ENCODE data around the gene TMTC4. TPM values are rescaled to one million over a fixed set of nuclear protein-coding genes. Genes with fewer than 3 reads are reported as not detected.

The TMTC4 gene
- total RNA-seq, 6 donors from 2014 or later, result 11.4 to 17.8 (median 14.5) TPM

DNA sequence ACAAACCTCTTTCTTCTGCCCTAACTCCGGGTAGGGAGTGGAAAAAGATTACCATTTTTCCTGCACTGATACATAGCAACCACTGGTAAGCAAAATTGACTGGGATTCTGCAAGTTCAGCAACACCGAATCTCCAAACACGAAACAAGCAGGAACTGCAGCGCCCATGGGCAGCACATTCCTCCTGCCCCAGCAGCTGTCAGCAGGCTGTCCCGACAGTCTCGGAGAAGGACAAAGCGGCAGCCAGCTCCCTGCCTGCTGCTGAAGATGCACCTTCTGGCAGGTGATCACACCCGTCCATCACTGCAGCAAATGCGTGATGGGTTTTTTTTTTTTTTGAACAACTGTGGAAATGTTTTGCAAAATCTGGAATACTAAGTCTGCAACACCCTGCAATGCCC lies 6.7 kb downstream of the TMTC4 start:
- no peaks in the 10 kb centered on the region for H3K27me3 ChIP-seq
- peak in 1 of 2 donors; percentile 32 for DNase-seq
- no peak overlapping the region for H3K4me3 ChIP-seq
- H3K36me3 ChIP-seq, result peaks cover 0 to 55% (median 16%) of the 10 kb centered on the region in 4 donors
- no peak for TF ChIP-seq POLR2AphosphoS5 (IDR thresholded peaks at IDR 0.05)
- TF ChIP-seq EP300 (IDR thresholded peaks at IDR 0.05), result no peak
- TF ChIP-seq CTCF (IDR thresholded peaks at IDR 0.05), result no peak
- TF ChIP-seq POLR2A (IDR thresholded peaks at IDR 0.05), result no peak
- H3K4me1 ChIP-seq, result peaks cover 0 to 3% (median under 1%) of the 10 kb centered on the region in 4 donors
- 93 to 100% methylated on average over 9 of the region's 9 CpGs for WGBS, 2 donors
- H3K27ac ChIP-seq, result no peak overlapping the region
- no peaks in the 10 kb centered on the region for H3K9me3 ChIP-seq
- no peak for ATAC-seq (ENCODE audit: low FRiP score in 2 of 2)

GRCh38 chr13:100666124-100666523 lies 8.5 kb downstream of the TMTC4 start:
- DNase-seq, result no peak
- TF ChIP-seq POLR2A (IDR thresholded peaks at IDR 0.05) (no peak), POLR2AphosphoS5 (IDR thresholded peaks at IDR 0.05) (no peak), EP300 (IDR thresholded peaks at IDR 0.05) (no peak), CTCF (IDR thresholded peaks at IDR 0.05) (no peak)
- H3K9me3 ChIP-seq, result no peaks in the 10 kb centered on the region
- no peak overlapping the region for H3K4me3 ChIP-seq
- H3K36me3 ChIP-seq, result peaks cover 0 to 68% (median 24%) of the 10 kb centered on the region in 4 donors
- WGBS, 2 donors, result 87% methylated on average over 5 of the region's 5 CpGs
- no peaks in the 10 kb centered on the region for H3K4me1 ChIP-seq
- H3K27ac ChIP-seq, result no peak overlapping the region
- no peaks in the 10 kb centered on the region for H3K27me3 ChIP-seq
- ATAC-seq (ENCODE audit: low FRiP score in 2 of 2), result no peak

DNA sequence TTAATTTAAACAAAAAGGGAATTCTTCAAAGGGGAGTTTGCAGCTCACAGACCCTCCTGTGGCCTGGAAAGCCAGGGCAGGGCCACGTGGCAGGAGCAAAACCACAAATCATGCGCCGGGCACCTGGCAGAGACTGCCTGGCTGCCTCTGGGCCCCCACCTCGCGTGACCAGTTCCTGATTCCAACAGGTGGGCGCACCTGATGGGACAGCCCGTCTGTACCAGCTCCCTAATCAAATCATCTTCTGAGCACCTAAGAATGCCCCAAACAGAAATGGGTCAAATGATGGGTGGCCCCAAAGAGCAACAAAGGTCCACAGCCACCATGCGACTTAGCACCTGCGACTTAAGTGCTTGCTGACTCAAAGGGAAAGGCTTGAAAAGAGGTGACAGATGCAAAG lies 9.2 kb downstream of the TMTC4 start:
- Histone ChIP-seq H3K27ac (no peak overlapping the region), H3K36me3 (peaks cover 0 to 73% (median 24%) of the 10 kb centered on the region in 4 donors), H3K4me1 (no peaks in the 10 kb centered on the region), H3K4me3 (no peak overlapping the region), H3K27me3 (no peaks in the 10 kb centered on the region), H3K9me3 (no peaks in the 10 kb centered on the region)
- TF ChIP-seq POLR2A (IDR thresholded peaks at IDR 0.05) (no peak), POLR2AphosphoS5 (IDR thresholded peaks at IDR 0.05) (no peak), EP300 (IDR thresholded peaks at IDR 0.05) (no peak), CTCF (IDR thresholded peaks at IDR 0.05) (no peak)
- WGBS, 2 donors, result 91 to 98% methylated on average over 8 to 9 of the region's 9 CpGs
- peak in 1 of 2 donors; percentile 33 for DNase-seq
- ATAC-seq (ENCODE audit: low FRiP score in 2 of 2), result no peak

- no peaks in the 10 kb centered on the region for H3K27me3 ChIP-seq
- ATAC-seq (ENCODE audit: low FRiP score in 2 of 2), result no peak
- no peaks in the 10 kb centered on the region for H3K9me3 ChIP-seq
- DNase-seq, result no peak
- no peak overlapping the region for H3K27ac ChIP-seq
- no peak overlapping the region for H3K4me3 ChIP-seq
- H3K36me3 ChIP-seq, result peaks cover 0 to 75% (median 27%) of the 10 kb centered on the region in 4 donors
- 98 to 99% methylated on average over 6 to 9 of the region's 10 CpGs for WGBS, 2 donors
- TF ChIP-seq POLR2AphosphoS5 (IDR thresholded peaks at IDR 0.05), result no peak
- TF ChIP-seq POLR2A (IDR thresholded peaks at IDR 0.05), result no peak
- TF ChIP-seq CTCF (IDR thresholded peaks at IDR 0.05), result no peak
- H3K4me1 ChIP-seq, result no peaks in the 10 kb centered on the region
Measured at GRCh38 chr13:100664171-100664900, 10.3 kb downstream of the TMTC4 start.

Data from upper lobe of left lung (tissue), 6 donors.